H1 (cell line): ENCODE data around the gene PLXND1. TPM values are rescaled to one million over a fixed set of nuclear protein-coding genes. Genes with fewer than 3 reads are reported as not detected.

ENCODE experiments used
- polyA plus RNA-seq, 7 experiments: library from polyadenylated mRNA; depleted of rRNA in 3 of 7; stranded (reverse) in 5 of 7; unstranded in 2 of 7; fragments of >200 nt in 5 of 7; fragments of 200-250 nt in 2 of 7; gene quantifications; 1 replicate in 5 of 7; 2 replicates in 1 of 7; 4 replicates in 1 of 7; pipeline versions ENCODE4 v1.2.1 to v1.2.3, GENCODE V29; 2011 to 2013; ENCODE audit warnings: missing spikeins in 2 of 7, mixed read lengths in 2 of 7
- total RNA-seq: library from RNA; stranded (reverse); fragmentation: NEBNext Ultra II Directional; extraction: Animal tissue kit (Norgen Biotek cat#: 25700); gene quantifications from 2 replicates; pipeline ENCODE4 v1.2.1, GENCODE V29; 2021
- TF ChIP-seq, protein P1 (sequence below): IDR thresholded peaks from 2 replicates; pipeline ENCODE4 v1.6.1; 2012; ENCODE audit warnings: inconsistent platforms

Gene PLXND1
- total and polyA plus RNA-seq, 2 of the 8 experiments (the other 6 are each of a cell fraction or from before 2014, with no cell fraction given), result 17.7 to 66.4 TPM

GRCh38 chr3:129618901-129619671 is 12.6 kb upstream of the PLXND1 start (continued):
- TF ChIP-seq, protein P1, sequence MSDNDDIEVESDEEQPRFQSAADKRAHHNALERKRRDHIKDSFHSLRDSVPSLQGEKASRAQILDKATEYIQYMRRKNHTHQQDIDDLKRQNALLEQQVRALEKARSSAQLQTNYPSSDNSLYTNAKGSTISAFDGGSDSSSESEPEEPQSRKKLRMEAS, result no peak
- TF ChIP-seq, all 59 proteins: peak for 0
